Gastrocnemius medialis (tissue), 4 donors: ENCODE data around the gene ACTA2. TPM values are rescaled to one million over a fixed set of nuclear protein-coding genes. Genes with fewer than 3 reads are reported as not detected.

Experiments used
- ATAC-seq, 2 donors: fragments of 150-250 bp; one replicate each; pipeline ENCODE4 v1.9.1; 2016
- DNase-seq, 2 donors: peaks; one replicate each; pipeline ENCODE4 v3.0.0-alpha.2; 2019
- H3K27ac ChIP-seq, 4 donors: fragments of 200-600 bp; sonication (generic); 1 replicate in 1 of 4; 2 replicates in 3 of 4; pipeline ENCODE4 v1.5.1; 2016 to 2018; ENCODE audit warnings: mild to moderate bottlenecking in 2 of 4, moderate library complexity in 1 of 4
- H3K27me3 ChIP-seq, 3 donors: fragments of 200-600 bp; sonication (generic) in 2 of 3; 1 replicate in 1 of 3; 2 replicates in 2 of 3; pipeline versions ENCODE4 v1.5.1 to v1.6.0; 2016 to 2019; ENCODE audit warnings: mild to moderate bottlenecking in 1 of 3, moderate library complexity in 1 of 3
- H3K36me3 ChIP-seq, 2 donors: fragments of 200-600 bp; sonication (generic) in 1 of 2; one replicate each; pipeline ENCODE4 v1.5.1; 2017 to 2018
- H3K4me1 ChIP-seq, 2 donors: fragments of 200-600 bp; sonication (generic) in 1 of 2; one replicate each; pipeline ENCODE4 v1.5.1; 2016 to 2017; ENCODE audit warnings: mild to moderate bottlenecking in 2 of 2
- H3K4me3 ChIP-seq, 4 donors: fragments of 200-600 bp; sonication (generic) in 3 of 4; 1 replicate in 1 of 4; 2 replicates in 3 of 4; pipeline ENCODE4 v1.5.1; 2016 to 2019; ENCODE audit warnings: mild to moderate bottlenecking in 2 of 4
- H3K9me3 ChIP-seq, 3 donors: fragments of 200-600 bp; sonication (generic) in 2 of 3; 1 replicate in 1 of 3; 2 replicates in 2 of 3; pipeline ENCODE4 v1.5.1; 2016 to 2019
- POLR2A ChIP-seq, 2 donors: fragments of 450-650 bp; IDR thresholded peaks; one replicate each; pipeline ENCODE4 v1.6.1; 2017; ENCODE audit warnings: antibody characterized with exemption in 2 of 2, mild to moderate bottlenecking in 2 of 2, moderate library complexity in 2 of 2
- in situ Hi-C, 4 donors: fragments of 200-750 bp; cut with MboI; loops; one replicate each; pipeline versions ENCODE4 v1.15.0 to v1.8.0; 2017; ENCODE audit warnings: low sequenced_read_pairs in 4 of 4
- intact Hi-C: fragments of 100-400 bp; cut with DNase I; formaldehyde crosslinking; loops from one replicate; pipeline ENCODE4 v1.15.1; 2023; ENCODE audit warnings: low total_unique reads
- total RNA-seq, 4 donors: library from RNA; depleted of rRNA; stranded (reverse); fragments of >200 nt; gene quantifications; one replicate each; pipeline versions ENCODE4 v1.1.0 to v1.2.3, GENCODE V29; 2016
- TF ChIP-seq, protein P1 (sequence below), 5 experiments: fragments of 450-650 bp in 3 of 5; fragments of 200-600 bp in 2 of 5; sonication (generic) in 2 of 5; IDR thresholded peaks in 4 of 5; conservative IDR thresholded peaks in 1 of 5; 1 replicate in 4 of 5; 2 replicates in 1 of 5; pipeline ENCODE4 v1.5.1; 2016 to 2019; ENCODE audit warnings: antibody characterized with exemption in 5 of 5, mild to moderate bottlenecking in 3 of 5, moderate library complexity in 3 of 5

ACTA2 gene
- total RNA-seq, 4 donors from 2014 or later = 23.4 to 119 (median 74.2) TPM

DNA sequence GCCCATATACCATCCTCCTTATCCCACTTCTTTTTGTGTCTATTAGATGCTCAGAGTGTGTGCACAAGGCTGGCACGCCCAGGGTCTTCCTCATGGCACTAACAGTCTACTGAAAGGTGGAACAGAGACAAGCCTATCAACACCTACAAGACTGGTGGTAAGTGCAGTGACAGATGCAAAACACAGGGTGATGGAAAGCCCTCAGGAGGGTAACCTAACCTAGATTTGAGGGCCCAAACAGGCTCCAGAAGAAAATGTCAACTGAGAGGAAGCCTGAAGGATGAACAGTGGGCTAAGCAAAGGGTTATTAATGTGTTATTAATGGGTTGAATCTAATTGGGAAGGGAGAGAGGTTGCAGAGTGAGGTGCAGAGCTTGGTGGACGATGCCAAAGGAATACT is 36.9 kb upstream of the ACTA2 start:
- Histone ChIP-seq H3K4me3 (peak overlapping the region; percentile 72 to 88 (median 82)), H3K36me3 (no peaks in the 10 kb centered on the region), H3K27me3 (no peaks in the 10 kb centered on the region), H3K9me3 (no peaks in the 10 kb centered on the region), H3K27ac (peak overlapping the region; percentile 76 to 87 (median 84)), H3K4me1 (peaks cover 7 to 9% of the 10 kb centered on the region in 2 donors)
- intact Hi-C loops (loop anchor here (5.0 kb wide), 1 partner anchor 152 kb away; no protein-coding TSS in a partner anchor), in situ Hi-C loops (loop anchor here in 3 of 4 donors (5.0 to 10.0 kb wide), 2 partner anchors 55 to 152 kb away; no protein-coding TSS in a partner anchor)
- ATAC-seq (no peak), DNase-seq (no peak)
- no peak for TF ChIP-seq POLR2A (IDR thresholded peaks at IDR 0.05)
- TF ChIP-seq, protein P1, sequence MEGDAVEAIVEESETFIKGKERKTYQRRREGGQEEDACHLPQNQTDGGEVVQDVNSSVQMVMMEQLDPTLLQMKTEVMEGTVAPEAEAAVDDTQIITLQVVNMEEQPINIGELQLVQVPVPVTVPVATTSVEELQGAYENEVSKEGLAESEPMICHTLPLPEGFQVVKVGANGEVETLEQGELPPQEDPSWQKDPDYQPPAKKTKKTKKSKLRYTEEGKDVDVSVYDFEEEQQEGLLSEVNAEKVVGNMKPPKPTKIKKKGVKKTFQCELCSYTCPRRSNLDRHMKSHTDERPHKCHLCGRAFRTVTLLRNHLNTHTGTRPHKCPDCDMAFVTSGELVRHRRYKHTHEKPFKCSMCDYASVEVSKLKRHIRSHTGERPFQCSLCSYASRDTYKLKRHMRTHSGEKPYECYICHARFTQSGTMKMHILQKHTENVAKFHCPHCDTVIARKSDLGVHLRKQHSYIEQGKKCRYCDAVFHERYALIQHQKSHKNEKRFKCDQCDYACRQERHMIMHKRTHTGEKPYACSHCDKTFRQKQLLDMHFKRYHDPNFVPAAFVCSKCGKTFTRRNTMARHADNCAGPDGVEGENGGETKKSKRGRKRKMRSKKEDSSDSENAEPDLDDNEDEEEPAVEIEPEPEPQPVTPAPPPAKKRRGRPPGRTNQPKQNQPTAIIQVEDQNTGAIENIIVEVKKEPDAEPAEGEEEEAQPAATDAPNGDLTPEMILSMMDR (IDR thresholded peaks at IDR 0.05 in 4 of 5, conservative IDR thresholded peaks at IDR 0.05 in 1 of 5) = no peak

DNA sequence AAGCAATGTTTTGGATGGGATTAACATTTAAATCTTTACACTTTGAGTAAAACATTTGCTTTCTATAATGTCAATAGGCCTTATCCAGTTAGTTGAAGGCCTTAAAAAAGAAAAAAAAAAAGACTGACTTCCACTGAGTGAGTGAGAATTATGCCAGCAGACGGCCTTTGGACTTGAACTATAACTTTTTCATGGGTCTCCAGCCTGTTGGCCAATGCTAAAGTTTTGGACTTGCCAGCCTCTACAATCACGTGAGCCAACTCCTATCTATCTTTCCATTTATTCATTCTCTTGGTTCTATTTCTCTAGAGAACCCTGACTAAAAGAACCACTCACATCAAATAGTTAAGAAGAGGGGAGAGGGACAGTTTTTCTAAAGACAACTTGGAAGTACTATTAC is 35.3 kb upstream of the ACTA2 start:
- no peak for TF ChIP-seq POLR2A (IDR thresholded peaks at IDR 0.05)
- TF ChIP-seq, protein P1 (IDR thresholded peaks at IDR 0.05 in 4 of 5, conservative IDR thresholded peaks at IDR 0.05 in 1 of 5) = no peak
- Histone ChIP-seq H3K4me1 (peaks cover 6 to 7% of the 10 kb centered on the region in 2 donors), H3K36me3 (no peaks in the 10 kb centered on the region), H3K27ac (peak overlapping the region in 3 of 4 donors; percentile 9 to 25 (median 15)), H3K4me3 (no peak overlapping the region), H3K9me3 (no peaks in the 10 kb centered on the region), H3K27me3 (no peaks in the 10 kb centered on the region)
- ATAC-seq = no peak
- intact Hi-C loops = loop anchor here (1.0 to 5.0 kb wide), 2 partner anchors 56 to 151 kb away; no protein-coding TSS in a partner anchor
- in situ Hi-C loops = loop anchor here in 3 of 4 donors (5.0 to 10.0 kb wide), 2 partner anchors 53 to 151 kb away; no protein-coding TSS in a partner anchor
- DNase-seq = no peak

DNA sequence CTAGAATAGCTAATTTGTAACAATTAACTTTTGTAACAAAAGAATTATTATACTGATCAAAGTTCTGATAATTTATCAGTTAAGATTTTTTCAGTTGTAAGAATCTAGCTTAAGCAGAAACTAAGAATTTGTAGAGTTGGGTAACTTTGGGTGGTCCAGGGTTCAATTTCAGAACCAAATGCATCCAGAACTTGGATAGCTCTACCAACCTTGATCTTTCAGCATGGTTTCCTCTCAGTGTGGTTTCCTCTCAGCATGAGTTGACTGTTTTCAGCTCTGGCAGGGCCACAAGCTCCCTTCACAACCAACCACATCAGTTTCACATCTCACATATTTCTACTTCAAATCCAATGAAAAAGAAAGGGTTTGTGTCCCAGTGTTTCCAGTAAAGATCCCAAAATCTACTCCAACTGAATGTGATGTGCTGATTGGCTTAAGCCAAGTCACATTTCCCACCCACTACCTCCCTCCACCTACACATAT is 34.7 kb upstream of the ACTA2 start:
- DNase-seq (no peak), ATAC-seq (no peak)
- peak overlapping the region in 3 of 4 donors; percentile 9 to 25 (median 15) for H3K27ac ChIP-seq
- no peak overlapping the region for H3K4me3 ChIP-seq
- in situ Hi-C loops = loop anchor here in 3 of 4 donors (5.0 to 10.0 kb wide), 2 partner anchors 52 to 150 kb away; no protein-coding TSS in a partner anchor
- H3K4me1 ChIP-seq = peaks cover 3 to 7% of the 10 kb centered on the region in 2 donors
- no peaks in the 10 kb centered on the region for H3K9me3 ChIP-seq
- TF ChIP-seq, protein P1 (IDR thresholded peaks at IDR 0.05 in 4 of 5, conservative IDR thresholded peaks at IDR 0.05 in 1 of 5) = no peak
- TF ChIP-seq POLR2A (IDR thresholded peaks at IDR 0.05) = no peak
- no peaks in the 10 kb centered on the region for H3K36me3 ChIP-seq
- intact Hi-C loops = loop anchor here (1.0 to 5.0 kb wide), 2 partner anchors 55 to 150 kb away; no protein-coding TSS in a partner anchor
- no peaks in the 10 kb centered on the region for H3K27me3 ChIP-seq

DNA sequence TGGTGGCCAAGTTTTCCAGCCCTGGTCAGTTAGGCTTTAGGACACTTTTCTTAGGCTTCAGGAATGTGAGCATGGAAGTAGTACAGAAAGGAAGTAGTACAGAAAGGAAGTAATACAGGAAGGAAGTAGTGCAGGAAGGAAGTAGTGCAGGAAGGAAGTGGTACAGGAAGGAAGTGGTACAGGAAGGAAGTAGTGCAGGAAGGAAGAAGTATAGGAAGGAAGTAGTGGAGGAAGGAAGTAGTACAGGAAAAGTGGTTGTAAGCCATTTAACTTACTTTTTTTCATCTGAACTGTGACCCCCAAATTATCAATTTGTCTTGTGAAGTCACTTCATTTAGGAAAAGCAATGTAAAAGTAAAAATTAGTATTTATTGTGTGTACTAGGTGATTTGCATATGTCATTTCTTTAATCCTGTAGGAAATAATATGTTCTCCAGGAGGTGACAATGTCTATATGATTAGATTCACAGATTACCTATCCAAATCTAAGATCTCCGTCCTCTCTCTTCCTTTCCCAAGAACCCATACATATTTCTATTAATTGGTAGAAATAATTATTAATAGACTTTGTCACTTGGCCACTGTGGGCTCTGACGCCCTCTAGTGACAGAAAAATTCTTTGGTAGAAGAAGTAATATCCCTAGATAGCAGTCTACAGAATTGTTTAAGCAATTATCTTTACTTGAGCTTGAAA is 34.1 kb upstream of the ACTA2 start:
- TF ChIP-seq, protein P1 (IDR thresholded peaks at IDR 0.05 in 4 of 5, conservative IDR thresholded peaks at IDR 0.05 in 1 of 5) = peak; percentile 36 to 75 (median 65)
- TF ChIP-seq POLR2A (IDR thresholded peaks at IDR 0.05) = no peak
- no peak for DNase-seq
- no peaks in the 10 kb centered on the region for H3K9me3 ChIP-seq
- H3K27me3 ChIP-seq = no peaks in the 10 kb centered on the region
- no peaks in the 10 kb centered on the region for H3K36me3 ChIP-seq
- ATAC-seq = no peak
- peaks cover 0 to under 1% of the 10 kb centered on the region in 2 donors for H3K4me1 ChIP-seq
- intact Hi-C loops (loop anchor here (1.0 to 5.0 kb wide), 3 partner anchors 49 to 149 kb away; no protein-coding TSS in a partner anchor), in situ Hi-C loops (loop anchor here in 3 of 4 donors (5.0 to 10.0 kb wide), 2 partner anchors 52 to 149 kb away; no protein-coding TSS in a partner anchor)
- H3K27ac ChIP-seq = no peak overlapping the region
- no peak overlapping the region for H3K4me3 ChIP-seq
